Activated CD8-positive, alpha-beta memory T cell treated with anti-CD3 and anti-CD28 coated beads for 1 hour (primary cell): ENCODE data around the gene ARID3A.
"Not testable (repeated sequence)": the region's sequence is repeated elsewhere in the genome, so short reads cannot be mapped to it uniquely, and the experiment has no call there.

ENCODE experiments used
- DNase-seq, 2 donors: peaks; one replicate each; pipeline ENCODE4 v3.0.0-alpha.2; 2020; ENCODE audit warnings: low read depth in 1 of 2; ENCODE audit errors: extremely low read depth in 1 of 2

The ARID3A gene

GRCh38 chr19:891421-892200, 34.2 kb upstream of the ARID3A start:
- DNase-seq, result not testable (repeated sequence)

DNA sequence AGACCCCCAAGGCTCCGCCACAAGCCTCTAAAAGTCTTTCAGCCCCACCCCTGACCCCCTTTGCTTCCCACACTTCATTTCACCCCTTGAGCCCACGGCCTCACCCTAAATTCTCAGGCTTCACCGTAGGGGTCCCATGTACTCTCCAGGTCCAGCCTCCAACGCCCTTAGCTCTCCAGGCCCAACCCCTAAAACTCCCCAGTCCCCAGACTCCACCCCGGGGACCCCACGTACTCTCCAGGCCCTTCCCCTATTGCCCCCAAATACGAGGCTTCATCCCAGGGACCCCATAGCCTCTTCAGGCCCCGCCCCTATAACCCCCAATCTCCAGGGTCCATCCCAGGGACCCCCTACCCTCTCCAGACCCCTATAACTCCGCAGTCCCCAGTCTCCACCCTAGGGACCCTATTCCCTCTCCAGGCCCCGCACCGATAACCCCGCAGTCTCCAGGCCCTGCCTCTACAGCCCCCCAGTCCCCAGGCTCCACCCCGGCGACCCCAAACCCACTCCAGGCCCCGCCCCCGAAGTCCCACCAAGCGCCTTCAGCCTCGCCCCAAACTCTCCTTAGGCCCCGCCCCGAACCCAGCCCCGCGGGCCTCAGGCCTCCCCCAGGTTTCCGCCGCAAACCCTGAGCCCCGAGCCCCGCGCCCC, 33.5 kb upstream of the ARID3A start:
- no peak for DNase-seq

DNA sequence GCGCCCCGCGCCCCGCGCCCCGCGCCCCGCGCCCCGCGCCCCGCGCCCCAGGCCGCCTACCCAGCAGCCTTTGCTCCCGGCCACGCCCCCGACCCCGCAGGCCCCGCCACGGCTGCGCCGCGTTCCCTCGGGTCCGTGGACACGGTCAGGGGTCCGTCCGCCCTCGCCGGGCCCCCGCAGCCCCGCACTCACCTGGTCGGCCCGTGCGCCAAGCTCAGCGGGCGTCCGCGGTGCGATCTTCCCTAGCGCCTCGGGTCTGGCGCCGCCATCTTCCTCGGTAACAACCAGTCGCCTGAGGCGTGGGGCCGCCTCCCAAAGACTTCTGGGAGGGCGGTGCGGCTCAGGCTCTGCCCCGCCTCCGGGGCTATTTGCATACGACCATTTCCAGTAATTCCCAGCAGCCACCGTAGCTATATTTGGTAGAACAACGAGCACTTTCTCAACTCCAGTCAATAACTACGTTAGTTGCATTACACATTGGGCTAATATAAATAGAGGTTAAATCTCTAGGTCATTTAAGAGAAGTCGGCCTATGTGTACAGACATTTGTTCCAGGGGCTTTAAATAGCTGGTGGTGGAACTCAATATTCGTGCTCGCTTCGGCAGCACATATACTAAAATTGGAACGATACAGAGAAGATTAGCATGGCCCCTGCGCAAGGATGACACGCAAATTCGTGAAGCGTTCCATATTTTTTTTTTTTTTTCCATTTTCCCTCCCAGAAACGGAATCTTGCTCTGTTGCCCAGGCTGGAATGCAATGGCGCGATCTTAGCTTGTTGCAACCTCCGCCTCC, 32.7 kb upstream of the ARID3A start, which contains the start of the genes MED16 and RNU6-9:
Gene MED16 (minus strand): TSS at position 294 of the 796 bp plus-strand sequence. CDS start 2,056 bp downstream, outside the sequence.
Gene RNU6-9 (plus strand): TSS at position 591 of the 796 bp plus-strand sequence.
- DNase-seq, result peak; percentile 72 to 77

- no peak for DNase-seq
These were observed 29.4 kb upstream of the ARID3A start for GRCh38 chr19:896434-896833.

- DNase-seq, result no peak
These were observed 28.8 kb upstream of the ARID3A start for GRCh38 chr19:896999-897398.

DNA sequence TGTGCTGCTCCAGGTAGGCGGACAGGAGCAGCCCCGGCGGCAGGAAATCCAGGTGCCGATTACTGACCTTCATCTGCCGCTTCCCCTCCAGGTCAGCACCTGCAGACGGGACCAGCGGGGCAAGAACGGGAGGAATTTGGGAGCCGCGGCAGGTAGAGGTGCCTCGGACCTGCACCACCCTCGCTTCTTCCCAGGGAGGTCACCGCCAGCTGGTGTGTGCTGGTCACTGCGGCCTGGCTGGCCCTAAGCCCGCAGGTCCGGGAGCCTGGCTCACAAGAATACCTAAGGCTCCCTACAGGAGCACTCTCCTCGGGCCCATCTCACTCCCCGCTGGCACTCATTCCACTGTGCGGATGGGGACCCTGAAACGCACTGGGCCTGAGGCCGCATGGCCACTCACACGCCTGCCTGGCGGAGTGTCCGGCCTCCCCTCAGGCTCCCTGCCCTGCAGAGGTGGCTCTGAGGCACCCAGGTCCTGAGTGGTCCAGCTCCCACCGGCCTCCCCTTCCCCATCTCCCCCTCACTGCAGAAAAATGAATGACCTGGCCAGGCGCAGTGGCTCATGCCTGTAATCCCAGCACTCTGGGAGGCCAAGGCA, 28.3 kb upstream of the ARID3A start:
- DNase-seq, result no peak

GRCh38 chr19:898663-899062, 27.2 kb upstream of the ARID3A start:
- no peak for DNase-seq

GRCh38 chr19:899336-900042, 26.3 kb upstream of the ARID3A start:
- no peak for DNase-seq

DNA sequence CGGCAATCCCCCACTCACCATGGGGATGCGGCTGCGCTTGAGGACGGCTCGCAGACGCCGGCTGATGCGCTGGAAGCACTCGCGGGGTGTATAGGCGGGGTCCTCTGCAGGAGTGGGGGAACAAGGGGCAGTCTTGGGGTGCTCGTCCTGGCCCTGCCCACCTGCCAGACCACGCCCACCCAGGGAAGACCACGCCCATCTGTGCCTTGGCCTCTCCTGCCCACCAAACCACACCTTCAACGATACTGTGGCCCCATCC, 25.9 kb upstream of the ARID3A start:
- DNase-seq, result no peak

- no peak for DNase-seq
These were observed 25.3 kb upstream of the ARID3A start for GRCh38 chr19:900302-901111.

- DNase-seq, result no peak
These were observed 24.4 kb upstream of the ARID3A start for GRCh38 chr19:901216-902092.

DNA sequence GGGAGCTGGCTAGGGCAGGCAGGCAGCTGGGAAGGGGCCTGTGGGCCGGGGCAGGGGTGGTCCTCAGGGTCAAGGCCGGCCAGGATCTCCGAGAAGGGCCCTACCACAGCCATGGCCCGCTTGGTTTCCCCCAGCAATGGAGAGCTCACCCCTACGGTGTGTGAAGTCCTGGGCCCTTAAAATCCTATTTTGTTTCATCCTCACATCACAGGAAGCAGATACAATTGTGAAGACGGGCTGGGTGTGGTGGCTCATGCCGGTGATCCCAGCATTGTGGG, 23.8 kb upstream of the ARID3A start:
- no peak for DNase-seq

DNA sequence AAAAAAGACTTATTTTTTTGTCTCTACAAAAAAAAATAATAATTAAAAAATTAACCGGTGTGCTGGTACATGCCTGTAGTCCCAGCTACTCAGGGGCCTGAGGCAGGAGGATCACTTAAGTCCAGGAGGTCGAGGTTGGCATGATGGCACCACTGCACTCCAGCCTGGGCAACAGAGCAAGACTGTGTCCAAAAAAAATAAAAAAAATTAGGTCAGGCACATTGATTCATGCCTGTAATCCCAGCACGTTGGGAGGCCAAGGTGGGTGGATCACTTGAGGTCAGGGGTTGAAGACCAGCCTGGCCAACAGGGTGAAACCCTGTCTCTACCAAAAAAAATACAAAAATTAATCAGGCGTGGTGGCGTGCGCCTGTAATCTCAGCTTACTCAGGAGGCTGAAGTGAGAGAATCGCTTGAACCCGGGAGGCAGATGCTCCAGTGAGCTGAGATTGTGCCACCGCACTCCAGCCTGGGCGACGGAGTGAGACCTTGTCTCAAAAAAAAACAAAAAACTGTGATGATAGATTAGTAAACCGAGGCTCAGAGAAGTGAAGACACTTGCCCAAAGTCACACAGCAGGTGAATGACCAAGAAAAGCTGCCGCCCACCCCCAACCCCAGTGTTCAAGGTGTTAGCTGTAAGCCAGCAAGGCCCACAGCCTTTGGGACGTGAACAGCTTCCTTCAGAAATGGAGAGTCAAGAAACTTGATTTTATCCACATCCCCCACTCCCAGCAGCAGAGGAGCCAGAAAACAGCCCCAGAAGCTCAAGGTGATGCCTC, 23.2 kb upstream of the ARID3A start:
- DNase-seq, result no peak

DNA sequence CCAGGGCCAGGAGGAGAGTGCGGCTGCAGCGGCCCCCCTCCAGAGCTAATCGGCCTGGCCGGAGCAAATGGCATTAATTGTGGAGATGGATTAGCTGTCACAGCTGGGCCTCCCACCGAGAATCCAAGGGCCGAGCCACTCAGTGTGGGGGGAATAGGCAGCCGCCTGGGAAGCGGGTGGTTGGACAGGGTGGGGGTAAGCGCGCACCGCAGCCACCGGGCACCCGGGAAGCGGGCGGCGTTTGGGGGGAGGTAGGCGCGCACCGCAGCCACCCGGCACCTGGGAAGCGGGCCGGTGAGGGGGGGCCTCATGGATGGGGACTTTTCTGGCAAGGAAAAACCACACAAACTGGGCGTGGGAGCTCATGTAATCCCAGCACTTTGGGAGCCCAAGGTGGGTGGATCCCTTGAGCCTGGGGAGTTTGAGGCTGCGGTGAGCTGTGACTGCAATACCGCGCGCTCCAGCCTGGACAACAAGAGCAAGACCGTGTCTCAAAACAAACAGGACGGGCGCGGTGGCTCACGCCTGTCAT, 22.5 kb upstream of the ARID3A start:
- DNase-seq, result no peak

DNA sequence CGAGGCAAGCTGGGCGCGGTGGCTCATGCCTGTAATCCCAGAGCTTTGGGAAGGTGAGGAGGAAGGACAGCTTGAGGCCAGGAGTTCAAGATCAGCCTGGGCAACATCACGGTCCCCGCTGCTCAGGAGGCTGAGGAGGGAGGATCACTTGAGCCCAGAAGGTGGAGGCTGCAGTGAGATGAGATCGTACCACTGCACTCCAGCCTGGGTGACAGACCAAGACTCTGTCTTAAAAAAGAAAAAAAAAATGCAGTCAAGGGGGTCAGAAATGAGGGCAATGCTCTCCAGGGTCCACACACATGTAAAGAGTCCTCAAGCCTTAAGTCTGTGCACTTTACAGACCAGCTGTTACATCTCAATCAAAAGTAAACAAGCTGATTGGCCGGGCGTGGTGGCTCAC, 21.3 kb upstream of the ARID3A start:
- DNase-seq, result no peak

- no peak for DNase-seq
These were observed 19.4 kb upstream of the ARID3A start for GRCh38 chr19:906480-906879.

DNA sequence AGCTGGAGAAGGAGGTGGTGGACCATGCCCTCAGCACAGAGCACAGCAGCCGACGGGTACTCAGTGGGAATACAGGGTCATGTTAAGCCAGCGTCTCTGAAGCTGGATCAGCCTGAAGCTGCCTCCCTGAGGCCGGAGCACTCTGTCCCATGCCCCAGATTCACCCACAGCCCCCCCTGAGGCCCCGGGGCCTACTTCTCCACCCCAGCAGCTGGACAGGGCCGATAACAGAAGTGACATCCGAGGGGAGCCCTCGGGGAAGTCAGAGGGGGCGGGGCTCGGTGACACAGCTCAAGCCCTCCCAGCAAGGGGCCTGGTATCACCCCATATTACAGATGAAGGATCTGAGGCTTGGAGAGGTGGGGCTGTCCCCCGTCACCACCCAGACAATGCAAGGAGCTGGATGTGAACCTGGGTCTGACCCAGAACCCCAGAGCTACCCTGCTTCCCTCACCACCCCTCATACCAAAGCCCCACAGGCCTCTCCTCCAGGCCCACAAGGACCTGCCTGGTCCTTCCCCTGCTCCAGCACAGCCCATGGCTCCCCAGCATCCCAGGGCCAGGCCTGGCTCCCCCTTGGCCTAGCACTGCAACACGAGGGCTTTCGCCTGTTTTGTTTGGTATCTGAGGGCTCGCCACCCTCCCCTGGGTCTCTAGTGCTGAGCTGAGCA, 18.5 kb upstream of the ARID3A start:
- no peak for DNase-seq
